H1 (cell line): ENCODE results near the gene GABBR1.

ENCODE experiments used
- CBX5 ChIP-seq: fragments of 300-800, 300-1000 bp; sonication (generic); IDR thresholded peaks from 2 replicates; pipeline ENCODE4 v1.7.1; 2016; ENCODE audit warnings: antibody characterized with exemption, low read length, low read depth
- FOSL1 ChIP-seq: IDR thresholded peaks from 2 replicates; pipeline ENCODE4 v1.6.1; 2011; ENCODE audit warnings: mild to moderate bottlenecking, low read depth, low read length, moderate library complexity; ENCODE audit not compliant: insufficient read depth
- HDAC6 ChIP-seq: IDR thresholded peaks from one replicate; pipeline ENCODE4 v1.7.1; 2012; ENCODE audit warnings: low read depth, mild to moderate bottlenecking, inconsistent platforms, low read length, moderate library complexity
- NANOG ChIP-seq: IDR thresholded peaks from 2 replicates; pipeline ENCODE4 v1.6.1; 2011; ENCODE audit warnings: low read length, low read depth, mild to moderate bottlenecking, inconsistent platforms; ENCODE audit not compliant: insufficient read depth, poor library complexity, severe bottlenecking
- POLR2A ChIP-seq, 2 experiments: IDR thresholded peaks; 1 replicate in 1 of 2; 2 replicates in 1 of 2; pipeline ENCODE4 v1.6.1; 2011; ENCODE audit warnings: low read depth in 2 of 2, low read length in 2 of 2, mild to moderate bottlenecking in 2 of 2; ENCODE audit errors: control extremely low read depth in 1 of 2
- RAD21 ChIP-seq, 2 experiments: IDR thresholded peaks in 1 of 2; conservative IDR thresholded peaks in 1 of 2; 2 replicates each; pipeline ENCODE4 v1.6.1; 2011; ENCODE audit warnings: low read depth in 2 of 2, low read length in 2 of 2, improper control_type of control experiment in 1 of 2, inconsistent platforms in 1 of 2, mild to moderate bottlenecking in 1 of 2, moderate library complexity in 1 of 2
- RFX5 ChIP-seq: IDR thresholded peaks from 2 replicates; pipeline ENCODE4 v1.6.1; 2011; ENCODE audit warnings: low read depth, low read length, improper control_type of control experiment, borderline replicate concordance
- SRF ChIP-seq: IDR thresholded peaks from 2 replicates; pipeline ENCODE4 v1.6.1; 2011; ENCODE audit warnings: mild to moderate bottlenecking, low read depth, low read length, moderate library complexity
- TF ChIP-seq, protein P1 (sequence below), 3 experiments: IDR thresholded peaks; 1 replicate in 2 of 3; 2 replicates in 1 of 3; pipeline versions ENCODE4 v1.5.1 to v1.6.1; 2011; ENCODE audit warnings: low read length in 3 of 3, mild to moderate bottlenecking in 3 of 3, inconsistent platforms in 2 of 3, low read depth in 1 of 3, moderate library complexity in 1 of 3; ENCODE audit not compliant: insufficient read depth in 1 of 3; ENCODE audit errors: control extremely low read depth in 1 of 3

DNA sequence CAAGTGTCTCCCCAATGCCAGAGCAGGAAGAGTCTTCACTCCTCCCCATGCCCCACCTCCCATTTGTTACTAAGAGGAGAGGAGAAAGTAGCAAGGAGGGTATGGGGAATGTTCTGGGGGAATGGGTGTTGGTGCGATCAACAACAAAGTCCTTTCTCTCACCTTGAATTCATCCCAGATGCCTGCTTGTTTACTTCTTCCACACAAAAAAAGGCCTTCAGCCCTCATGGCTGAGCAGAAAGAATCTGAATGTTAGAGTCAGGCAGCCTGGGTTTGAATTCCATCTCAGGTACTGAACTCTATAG lies 33.8 kb upstream of the GABBR1 start:
- no peak for TF ChIP-seq RFX5
- TF ChIP-seq, protein P1, sequence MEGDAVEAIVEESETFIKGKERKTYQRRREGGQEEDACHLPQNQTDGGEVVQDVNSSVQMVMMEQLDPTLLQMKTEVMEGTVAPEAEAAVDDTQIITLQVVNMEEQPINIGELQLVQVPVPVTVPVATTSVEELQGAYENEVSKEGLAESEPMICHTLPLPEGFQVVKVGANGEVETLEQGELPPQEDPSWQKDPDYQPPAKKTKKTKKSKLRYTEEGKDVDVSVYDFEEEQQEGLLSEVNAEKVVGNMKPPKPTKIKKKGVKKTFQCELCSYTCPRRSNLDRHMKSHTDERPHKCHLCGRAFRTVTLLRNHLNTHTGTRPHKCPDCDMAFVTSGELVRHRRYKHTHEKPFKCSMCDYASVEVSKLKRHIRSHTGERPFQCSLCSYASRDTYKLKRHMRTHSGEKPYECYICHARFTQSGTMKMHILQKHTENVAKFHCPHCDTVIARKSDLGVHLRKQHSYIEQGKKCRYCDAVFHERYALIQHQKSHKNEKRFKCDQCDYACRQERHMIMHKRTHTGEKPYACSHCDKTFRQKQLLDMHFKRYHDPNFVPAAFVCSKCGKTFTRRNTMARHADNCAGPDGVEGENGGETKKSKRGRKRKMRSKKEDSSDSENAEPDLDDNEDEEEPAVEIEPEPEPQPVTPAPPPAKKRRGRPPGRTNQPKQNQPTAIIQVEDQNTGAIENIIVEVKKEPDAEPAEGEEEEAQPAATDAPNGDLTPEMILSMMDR (IDR thresholded peaks at IDR 0.05; ENCODE audit: control extremely low read depth in 1 of 3, insufficient read depth in 1 of 3, low read depth in 1 of 3, low read length in 3 of 3), result no peak
- no peak for TF ChIP-seq NANOG
- no peak for TF ChIP-seq CBX5
- no peak; a peak in 1 of 3 replicates for TF ChIP-seq POLR2A (IDR thresholded peaks at IDR 0.05; ENCODE audit: control extremely low read depth in 1 of 2, low read depth in 2 of 2, low read length in 2 of 2)
- TF ChIP-seq RAD21 (IDR thresholded peaks at IDR 0.05 in 1 of 2, conservative IDR thresholded peaks at IDR 0.05 in 1 of 2; ENCODE audit: low read depth in 2 of 2, low read length in 2 of 2), result no peak
- TF ChIP-seq SRF, result no peak
- no peak for TF ChIP-seq HDAC6
- no peak for TF ChIP-seq FOSL1
